WI38 (cell line): ENCODE results near the gene ZNF792.
A peak's percentile ranks its signal among the peaks of the same experiment; 100 is the strongest.
"Not testable (repeated sequence)": the region's sequence is repeated elsewhere in the genome, so short reads cannot be mapped to it uniquely, and the experiment has no call there.

Source experiments
- H3K4me3 ChIP-seq: 2 replicates; pipeline ENCODE4 v1.5.1; 2011; ENCODE audit warnings: low read depth, mild to moderate bottlenecking, control low read depth, low read length
- TF ChIP-seq, protein P1 (sequence below): IDR thresholded peaks from 2 replicates; pipeline ENCODE4 v1.5.1; 2012; ENCODE audit warnings: low read depth, mild to moderate bottlenecking, control low read depth, low read length

The ZNF792 gene

DNA sequence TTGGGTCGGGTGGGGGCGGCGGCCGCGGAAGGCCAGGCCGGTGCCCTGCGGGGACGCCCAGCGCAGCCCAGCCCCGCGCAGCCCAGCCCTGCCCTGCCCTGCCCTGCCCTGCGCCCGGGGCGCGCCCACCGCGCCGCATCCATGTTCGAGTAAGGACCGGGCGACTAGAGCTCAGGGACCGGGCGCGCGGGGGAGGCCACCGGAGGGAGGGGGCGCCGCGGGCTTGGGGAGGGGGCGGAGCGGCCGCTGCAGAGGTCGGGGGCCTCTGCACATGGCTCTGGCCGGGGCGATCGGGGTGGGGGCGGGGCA lies 36.3 kb upstream of the ZNF792 start:
- peak overlapping the region; percentile 78 for H3K4me3 ChIP-seq
- TF ChIP-seq, protein P1, sequence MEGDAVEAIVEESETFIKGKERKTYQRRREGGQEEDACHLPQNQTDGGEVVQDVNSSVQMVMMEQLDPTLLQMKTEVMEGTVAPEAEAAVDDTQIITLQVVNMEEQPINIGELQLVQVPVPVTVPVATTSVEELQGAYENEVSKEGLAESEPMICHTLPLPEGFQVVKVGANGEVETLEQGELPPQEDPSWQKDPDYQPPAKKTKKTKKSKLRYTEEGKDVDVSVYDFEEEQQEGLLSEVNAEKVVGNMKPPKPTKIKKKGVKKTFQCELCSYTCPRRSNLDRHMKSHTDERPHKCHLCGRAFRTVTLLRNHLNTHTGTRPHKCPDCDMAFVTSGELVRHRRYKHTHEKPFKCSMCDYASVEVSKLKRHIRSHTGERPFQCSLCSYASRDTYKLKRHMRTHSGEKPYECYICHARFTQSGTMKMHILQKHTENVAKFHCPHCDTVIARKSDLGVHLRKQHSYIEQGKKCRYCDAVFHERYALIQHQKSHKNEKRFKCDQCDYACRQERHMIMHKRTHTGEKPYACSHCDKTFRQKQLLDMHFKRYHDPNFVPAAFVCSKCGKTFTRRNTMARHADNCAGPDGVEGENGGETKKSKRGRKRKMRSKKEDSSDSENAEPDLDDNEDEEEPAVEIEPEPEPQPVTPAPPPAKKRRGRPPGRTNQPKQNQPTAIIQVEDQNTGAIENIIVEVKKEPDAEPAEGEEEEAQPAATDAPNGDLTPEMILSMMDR: no peak

DNA sequence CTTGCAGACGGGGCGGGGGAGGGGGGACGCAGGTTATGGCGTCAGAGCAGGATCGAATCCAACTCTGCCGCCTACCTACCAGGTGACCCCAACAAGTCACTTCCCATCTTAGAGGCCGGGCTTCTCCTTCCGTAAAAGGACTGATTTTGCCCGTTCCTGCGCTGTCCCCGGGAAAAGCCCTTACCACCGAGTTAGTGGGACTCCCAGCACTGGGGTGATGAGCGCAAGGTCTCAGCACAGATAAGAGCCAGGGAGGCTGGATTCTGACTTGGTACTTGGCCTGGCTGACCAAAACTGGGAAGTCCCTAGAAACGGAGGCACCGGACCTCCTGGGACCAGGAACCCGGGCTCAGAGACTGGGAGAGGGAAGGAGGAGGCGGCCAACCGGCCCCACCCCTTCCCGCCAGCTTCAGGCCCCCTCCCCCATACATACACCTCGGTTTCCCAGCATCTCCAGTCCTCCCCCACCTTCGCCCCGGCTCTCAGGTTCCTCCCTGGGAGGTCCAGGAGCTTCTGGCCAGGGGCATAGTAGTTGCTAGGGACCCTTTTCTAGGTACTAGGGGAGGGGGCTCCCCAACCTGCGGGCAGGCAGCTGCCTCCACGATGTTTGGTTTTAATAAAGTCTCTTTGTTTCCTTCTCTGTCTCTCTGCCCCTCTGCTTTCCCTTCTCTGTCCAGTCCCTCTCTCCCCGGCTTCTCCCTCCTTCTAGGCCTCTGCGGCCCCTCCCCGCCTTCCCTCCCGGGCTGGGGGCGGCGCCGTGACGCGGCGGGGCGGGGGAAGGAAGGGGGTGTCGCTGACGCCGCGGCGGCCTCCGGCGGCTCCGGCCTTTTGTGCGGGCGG lies 35.7 kb upstream of the ZNF792 start, which contains the start of gene GRAMD1A:
GRAMD1A (plus strand) TSS at position 826 of the 840 bp plus-strand sequence. CDS start 156 bp downstream, outside the sequence.
- H3K4me3 ChIP-seq: peak within 1 kb of the TSS; percentile 78
- TF ChIP-seq, protein P1: no peak

DNA sequence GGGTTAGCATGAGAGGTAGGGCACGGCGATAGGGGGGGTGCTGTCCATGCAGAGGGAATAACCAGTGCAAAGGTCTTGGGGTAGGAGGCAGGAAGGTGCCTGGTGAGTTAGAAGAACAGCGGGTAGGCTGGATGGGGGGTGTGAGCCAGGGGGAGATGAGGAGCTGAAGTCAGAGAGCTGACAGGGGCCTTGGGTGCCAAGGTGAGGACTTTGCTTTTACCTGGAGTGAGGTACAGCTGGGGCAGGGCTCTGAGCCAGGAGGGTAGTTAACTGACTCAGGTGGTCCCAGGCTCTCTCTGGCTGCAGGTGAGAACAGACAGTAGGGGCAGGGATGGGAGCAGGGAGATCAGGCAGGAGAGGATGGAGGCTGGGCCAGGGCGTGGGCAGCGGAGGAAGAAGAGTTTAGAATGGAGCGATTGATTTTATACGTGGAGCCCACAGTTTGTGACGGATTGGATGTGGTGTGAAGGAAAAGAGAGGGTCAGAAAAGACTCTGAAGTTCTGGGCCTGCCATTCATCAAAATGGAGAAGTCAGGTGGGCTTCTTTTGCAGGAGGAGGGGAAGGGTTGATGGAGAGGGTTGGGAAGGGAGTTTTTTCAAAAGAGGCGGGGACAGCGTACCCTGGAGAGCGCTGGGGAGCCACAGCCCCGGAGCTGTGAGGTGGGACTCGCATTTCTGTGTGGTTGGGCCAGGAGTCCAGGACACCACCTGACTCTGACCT lies 34.9 kb upstream of the ZNF792 start:
- peak overlapping the region; percentile 64 for H3K4me3 ChIP-seq
- TF ChIP-seq, protein P1: no peak

DNA sequence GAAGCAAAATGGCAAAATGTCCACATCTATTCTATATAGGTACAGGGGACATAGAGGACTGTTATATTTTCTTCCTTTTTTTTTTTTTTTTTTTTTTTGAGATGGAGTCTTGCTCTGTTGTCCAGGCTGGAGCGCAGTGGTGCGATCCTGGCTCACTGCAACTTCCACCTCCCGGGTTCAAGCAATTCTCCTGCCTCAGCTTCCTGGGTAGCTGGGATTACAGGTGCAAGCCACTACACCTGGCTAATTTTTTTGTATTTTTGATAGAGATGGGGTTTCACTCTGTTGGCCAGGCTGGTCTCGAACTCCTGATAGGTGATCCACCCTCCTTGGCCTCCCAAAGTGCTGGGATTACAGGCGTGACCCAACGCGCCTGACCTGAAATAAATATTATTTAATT lies 34.2 kb upstream of the ZNF792 start:
- H3K4me3 ChIP-seq: not testable (repeated sequence)

DNA sequence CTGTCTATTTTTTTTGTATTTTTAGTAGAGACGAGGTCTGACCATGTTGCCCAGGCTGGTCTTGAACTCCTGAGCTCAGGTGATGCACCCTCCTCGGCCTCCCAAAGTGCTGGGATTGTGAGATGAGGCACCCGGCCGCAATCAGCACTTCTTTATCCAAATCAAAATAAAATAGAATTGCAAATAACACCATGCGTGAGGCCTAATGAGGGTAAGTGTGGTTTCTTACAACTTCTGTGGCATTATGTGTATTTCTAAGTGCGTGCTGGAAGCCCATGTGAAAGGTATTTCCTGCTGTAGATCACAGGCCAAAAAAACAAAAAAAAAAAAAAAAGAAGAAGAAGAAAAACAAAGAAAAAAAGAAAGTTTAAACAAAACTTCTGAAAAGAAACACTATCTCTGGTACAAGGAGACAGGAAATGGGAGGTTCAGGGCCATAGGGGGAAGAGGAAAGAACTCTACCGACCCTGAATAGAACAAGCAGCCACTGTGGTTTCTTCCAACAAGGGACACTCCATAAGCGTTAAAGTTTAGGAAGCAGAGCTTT lies 33.1 kb upstream of the ZNF792 start:
- TF ChIP-seq, protein P1: no peak
- H3K4me3 ChIP-seq: no peak overlapping the region

DNA sequence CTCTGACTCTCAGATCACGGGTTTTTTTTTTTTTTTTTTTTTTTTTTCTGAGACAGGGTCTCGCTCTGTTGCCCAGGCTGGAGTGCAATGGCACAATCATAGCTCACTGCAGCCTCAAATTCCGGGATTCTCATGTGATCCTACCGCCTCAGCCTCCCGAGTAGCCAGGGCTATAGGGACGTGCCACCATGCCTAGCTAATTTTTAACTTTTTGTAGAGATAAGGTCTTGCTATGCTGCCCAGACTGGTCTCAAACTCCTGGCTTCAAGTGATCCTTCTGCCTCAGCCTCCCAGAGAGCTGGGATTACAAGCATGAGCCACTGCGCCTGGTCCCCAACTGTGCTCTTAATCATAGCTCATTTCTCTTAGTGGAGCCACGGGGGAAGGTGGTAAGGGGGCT lies 31.5 kb upstream of the ZNF792 start:
- no peak overlapping the region for H3K4me3 ChIP-seq
- TF ChIP-seq, protein P1: no peak

DNA sequence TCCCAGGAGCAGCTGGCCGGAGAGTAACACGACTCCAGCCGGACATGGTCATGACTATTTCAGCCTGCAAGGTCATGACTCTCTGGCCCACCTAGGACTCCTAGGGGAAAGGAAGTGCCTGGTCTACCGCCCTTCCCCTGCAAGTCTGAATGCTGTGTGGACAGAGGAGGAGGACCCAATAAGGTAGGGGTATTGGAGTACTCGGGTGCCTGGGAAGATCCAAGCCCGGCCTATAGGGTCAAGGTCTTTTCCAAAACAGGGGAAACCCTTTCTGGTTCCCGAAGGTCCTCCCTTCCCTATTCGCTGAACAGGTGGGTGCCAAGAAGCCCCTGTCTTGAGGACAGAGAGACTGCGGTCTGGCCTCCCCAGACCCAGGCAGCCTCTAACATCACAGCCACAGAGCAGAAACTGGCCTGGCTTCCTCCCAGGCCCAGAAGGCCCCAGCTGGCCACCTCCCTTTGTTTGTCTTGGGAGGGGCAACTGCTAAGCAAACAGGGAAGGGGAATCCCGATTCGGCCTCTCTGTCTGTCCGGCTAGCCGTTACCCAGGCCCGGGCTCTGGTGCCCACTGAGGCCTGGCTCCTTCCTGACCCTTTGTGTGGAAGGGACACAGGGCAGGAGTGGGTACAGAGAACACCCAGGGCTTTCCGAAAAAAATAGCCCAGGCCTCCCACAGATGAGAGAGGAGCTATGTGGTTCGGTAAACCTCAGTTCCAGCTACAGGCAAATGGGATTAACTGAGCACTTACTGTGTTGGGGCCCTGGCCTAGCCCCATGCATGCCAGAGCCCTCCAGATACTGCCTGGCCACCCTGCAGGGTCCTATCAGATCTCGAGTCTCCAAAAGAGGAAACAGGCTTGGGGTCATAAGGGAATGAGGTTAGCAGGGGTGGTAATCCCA lies 30.9 kb upstream of the ZNF792 start:
- H3K4me3 ChIP-seq: no peak overlapping the region
- TF ChIP-seq, protein P1: no peak
